A549 treated with RU486 at 1 μM for 4 hours (cell line): ENCODE results near the gene IBTK. TPM values are rescaled to one million over a fixed set of nuclear protein-coding genes. Genes with fewer than 3 reads are reported as not detected.

Experiments
- total RNA-seq: library from RNA; stranded (reverse); fragments of 200-300 nt; extraction: Qiagen RNA extraction; gene quantifications from 5 replicates; pipeline ENCODE4 v1.2.3, GENCODE V29; 2022; ENCODE audit warnings: low read depth

The IBTK gene, protein sequence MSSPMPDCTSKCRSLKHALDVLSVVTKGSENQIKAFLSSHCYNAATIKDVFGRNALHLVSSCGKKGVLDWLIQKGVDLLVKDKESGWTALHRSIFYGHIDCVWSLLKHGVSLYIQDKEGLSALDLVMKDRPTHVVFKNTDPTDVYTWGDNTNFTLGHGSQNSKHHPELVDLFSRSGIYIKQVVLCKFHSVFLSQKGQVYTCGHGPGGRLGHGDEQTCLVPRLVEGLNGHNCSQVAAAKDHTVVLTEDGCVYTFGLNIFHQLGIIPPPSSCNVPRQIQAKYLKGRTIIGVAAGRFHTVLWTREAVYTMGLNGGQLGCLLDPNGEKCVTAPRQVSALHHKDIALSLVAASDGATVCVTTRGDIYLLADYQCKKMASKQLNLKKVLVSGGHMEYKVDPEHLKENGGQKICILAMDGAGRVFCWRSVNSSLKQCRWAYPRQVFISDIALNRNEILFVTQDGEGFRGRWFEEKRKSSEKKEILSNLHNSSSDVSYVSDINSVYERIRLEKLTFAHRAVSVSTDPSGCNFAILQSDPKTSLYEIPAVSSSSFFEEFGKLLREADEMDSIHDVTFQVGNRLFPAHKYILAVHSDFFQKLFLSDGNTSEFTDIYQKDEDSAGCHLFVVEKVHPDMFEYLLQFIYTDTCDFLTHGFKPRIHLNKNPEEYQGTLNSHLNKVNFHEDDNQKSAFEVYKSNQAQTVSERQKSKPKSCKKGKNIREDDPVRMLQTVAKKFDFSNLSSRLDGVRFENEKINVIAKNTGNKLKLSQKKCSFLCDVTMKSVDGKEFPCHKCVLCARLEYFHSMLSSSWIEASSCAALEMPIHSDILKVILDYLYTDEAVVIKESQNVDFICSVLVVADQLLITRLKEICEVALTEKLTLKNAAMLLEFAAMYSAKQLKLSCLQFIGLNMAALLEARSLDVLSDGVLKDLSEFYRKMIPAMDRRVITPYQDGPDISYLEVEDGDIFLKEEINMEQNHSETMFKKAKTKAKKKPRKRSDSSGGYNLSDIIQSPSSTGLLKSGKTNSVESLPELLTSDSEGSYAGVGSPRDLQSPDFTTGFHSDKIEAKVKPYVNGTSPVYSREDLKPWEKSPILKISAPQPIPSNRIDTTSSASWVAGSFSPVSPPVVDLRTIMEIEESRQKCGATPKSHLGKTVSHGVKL (N-terminal part only)
- 15.0 to 41.3 TPM (median 38.3 TPM) in 5 replicates for total RNA-seq

GRCh38 chr6:82247505-82248272 lies at the start of gene IBTK:
Gene IBTK, minus strand, starts transcription at chr6:82247744. Its CDS starts 7,258 bp downstream, at chr6:82240486.

Other genes with a start within 250 kb of the IBTK start
- 39.9 to 52.9 TPM (median 50.6 TPM) in 5 replicates for gene TPBG, start 116.1 kb upstream of the IBTK start, total RNA-seq